NCI-H128 (cell line): ENCODE data around the gene APOBEC3C.
"Not testable (repeated sequence)": the region's sequence is repeated elsewhere in the genome, so short reads cannot be mapped to it uniquely, and the experiment has no call there.

Experiments
- DNase-seq: peaks from one replicate; lab custom pipeline; 2025; ENCODE audit not compliant: unreplicated experiment; lab: John Stamatoyannopoulos, UW

APOBEC3C gene

DNA sequence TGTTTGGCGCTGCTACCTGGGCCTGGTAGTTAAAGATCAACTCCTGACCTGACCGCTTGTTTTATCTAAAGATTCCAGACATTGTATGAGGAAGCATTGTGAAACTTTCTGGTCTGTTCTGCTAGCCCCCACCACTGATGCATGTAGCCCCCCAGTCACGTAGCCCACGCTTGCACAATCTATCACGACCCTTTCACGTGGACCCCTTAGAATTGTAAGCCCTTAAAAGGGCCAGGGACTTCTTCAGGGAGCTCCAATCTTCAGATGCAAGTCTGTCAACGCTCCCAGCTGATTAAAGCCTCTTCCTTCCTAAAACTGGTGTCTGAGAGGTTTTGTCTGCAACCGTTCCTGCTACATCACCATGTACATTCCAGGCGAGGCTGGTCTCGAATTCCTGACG is 41.6 kb downstream of the APOBEC3C start:
- no peak for DNase-seq

DNA sequence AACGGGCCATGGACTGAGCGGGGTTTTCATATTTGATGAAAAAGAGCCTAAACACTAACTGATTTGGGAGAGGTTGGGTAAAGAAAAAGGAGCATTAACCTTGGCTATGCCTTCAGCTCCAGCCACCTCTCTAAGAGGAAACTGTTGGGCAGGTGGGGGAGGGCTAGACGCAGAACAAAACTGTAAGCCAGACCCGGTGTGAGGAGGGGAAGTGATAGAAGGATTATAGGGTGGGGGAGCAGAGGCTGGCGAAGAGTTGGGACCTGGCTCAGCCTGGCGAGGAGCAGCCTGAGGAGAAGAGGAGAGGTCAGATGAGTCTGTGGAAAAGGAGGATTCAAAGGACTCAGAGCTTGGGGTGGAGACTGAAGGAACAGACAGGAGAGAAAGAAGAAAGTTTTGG is 47.2 kb downstream of the APOBEC3C start:
- not testable (repeated sequence) for DNase-seq

DNA sequence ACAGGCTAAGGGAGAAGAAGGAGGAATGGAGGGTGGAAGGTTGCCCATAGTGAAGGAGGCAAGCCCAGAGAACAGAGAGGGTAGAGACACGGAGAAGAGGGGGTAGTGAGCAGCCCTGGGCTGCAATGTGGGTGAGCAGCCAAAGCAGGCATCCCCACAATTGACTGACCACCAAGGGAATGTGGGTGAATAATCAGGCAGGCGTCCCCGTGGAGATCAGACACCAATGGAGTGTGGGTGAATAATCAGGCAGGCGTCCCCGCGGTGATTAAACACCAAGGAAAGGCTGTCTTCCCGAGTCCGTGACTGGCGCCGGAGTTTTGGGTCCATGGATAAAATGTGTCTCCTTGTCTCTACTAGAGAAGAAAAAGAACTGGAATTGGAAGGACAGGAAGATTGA is 47.9 kb downstream of the APOBEC3C start:
- not testable (repeated sequence) for DNase-seq

DNA sequence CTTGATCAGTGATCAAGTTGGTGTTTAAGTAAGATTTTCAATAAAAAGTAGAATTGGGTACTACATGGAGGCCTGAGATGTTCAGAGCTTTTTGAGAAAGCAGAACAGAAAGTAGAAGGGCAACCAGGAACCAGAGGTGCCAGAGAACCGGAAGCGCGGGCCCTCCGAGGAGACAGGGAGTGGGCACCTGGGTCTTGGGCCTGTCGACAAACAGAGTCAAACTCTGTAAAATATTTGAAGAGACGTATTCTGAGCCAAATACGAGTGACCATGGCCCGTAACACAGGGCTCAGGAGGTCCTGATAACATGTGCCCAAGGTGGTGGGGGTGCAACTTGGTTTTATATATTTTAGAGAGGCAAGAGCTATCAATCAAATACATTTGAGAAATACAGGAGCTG is 49.8 kb downstream of the APOBEC3C start:
- not testable (repeated sequence) for DNase-seq

DNA sequence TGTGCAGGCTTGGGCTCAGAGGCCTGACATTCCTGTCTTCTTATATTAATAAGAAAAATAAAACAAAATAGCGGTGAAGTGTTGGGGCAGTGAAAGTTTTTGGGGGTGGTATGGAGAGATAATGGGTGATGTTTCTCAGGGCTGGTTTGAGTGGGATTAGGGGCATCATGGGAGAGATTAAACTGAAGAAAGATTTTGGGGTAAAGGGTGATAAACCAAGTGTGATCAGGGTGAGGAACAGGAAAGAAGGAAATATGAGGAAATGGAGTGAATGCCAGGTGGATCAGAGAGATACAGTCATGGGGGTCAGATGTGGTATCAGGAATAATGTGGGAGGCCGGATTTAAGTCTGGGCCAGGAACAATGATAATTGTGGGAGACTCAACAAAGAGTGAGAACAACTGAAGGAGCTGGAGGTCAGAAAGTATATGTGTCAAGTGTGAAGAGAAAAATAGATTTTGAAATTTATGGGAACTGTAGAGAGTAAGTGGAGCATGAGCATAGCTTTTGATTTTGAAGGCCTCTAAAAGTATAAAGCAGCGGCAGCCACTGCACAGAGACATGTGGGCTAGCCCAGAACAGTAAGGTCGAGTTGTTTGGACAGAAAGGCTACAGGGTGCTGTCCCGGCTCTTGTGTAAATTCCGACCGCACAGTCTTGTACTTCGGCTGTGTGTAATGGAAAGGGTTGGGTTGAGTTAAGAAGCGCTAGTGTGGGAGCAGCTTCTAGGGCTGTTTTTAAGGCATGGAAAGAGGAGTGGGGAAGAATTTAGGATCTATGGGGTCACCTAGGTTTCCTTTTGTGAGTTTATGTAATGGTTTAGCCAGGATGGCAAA is 52.6 kb downstream of the APOBEC3C start:
- not testable (repeated sequence) for DNase-seq

DNA sequence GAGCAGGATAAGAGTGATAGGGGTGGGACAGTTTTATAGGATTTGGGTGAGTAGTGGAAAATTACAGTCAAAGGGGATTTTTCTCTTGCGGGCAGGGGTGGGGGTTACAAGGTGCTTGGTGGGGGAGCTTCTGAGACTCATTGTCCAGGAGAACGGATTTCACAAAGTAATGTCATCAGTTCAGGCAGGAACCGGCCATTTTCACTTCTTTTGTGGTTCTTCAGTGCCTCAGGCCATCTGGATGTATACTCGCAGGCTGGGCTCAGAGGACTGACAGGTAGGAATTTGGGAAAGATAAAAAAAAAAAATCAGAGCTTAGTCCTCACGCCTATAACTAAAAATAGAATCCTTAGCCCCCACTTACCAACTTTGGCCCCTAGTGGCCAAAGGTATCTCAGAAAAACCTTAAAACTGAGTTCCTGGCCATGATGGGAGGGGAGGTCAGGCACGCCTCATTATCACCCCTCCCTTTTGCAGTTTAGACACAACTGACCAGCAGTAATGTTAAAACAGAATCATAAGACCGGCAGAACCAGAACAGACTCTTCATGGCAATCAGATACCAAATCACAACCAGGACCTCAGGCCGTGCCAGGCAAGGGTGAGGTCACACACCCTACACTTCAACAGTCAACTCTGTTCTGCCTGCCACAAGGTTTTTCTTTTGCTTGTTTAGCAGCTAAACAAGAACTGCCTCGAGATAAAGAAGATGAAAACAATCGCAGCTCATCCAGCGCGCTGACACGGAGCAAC is 54.2 kb downstream of the APOBEC3C start:
- no peak for DNase-seq
